H9 (cell line): ENCODE results near the gene OXA1L. TPM values are rescaled to one million over a fixed set of nuclear protein-coding genes. Genes with fewer than 3 reads are reported as not detected.
"Not testable (repeated sequence)": the region's sequence is repeated elsewhere in the genome, so short reads cannot be mapped to it uniquely, and the experiment has no call there.

Source experiments
- DNase-seq: peaks from one replicate; pipeline ENCODE4 v3.0.0-alpha.2; 2017
- H2AFZ ChIP-seq: one replicate; pipeline ENCODE4 v1.6.1; 2013; ENCODE audit warnings: mild to moderate bottlenecking, low read length, control low read depth, moderate library complexity
- H2AK5ac ChIP-seq: 2 replicates; pipeline ENCODE4 v1.6.1; 2013; ENCODE audit warnings: low read length, control low read depth, mixed read lengths; ENCODE audit not compliant: insufficient read length
- H2BK120ac ChIP-seq: one replicate; pipeline ENCODE4 v1.6.1; 2013; ENCODE audit warnings: low read depth, mild to moderate bottlenecking, low read length, control low read depth, inconsistent platforms; ENCODE audit not compliant: poor library complexity, severe bottlenecking
- H2BK12ac ChIP-seq: 2 replicates; pipeline ENCODE4 v1.6.1; 2013; ENCODE audit warnings: low read length, control low read depth, mixed read lengths, low read depth; ENCODE audit not compliant: insufficient read length
- H2BK15ac ChIP-seq: 2 replicates; pipeline ENCODE4 v1.6.1; 2013; ENCODE audit warnings: low read depth, low read length, control low read depth
- H2BK20ac ChIP-seq: one replicate; pipeline ENCODE4 v1.6.1; 2013; ENCODE audit warnings: low read depth, mild to moderate bottlenecking, low read length, control low read depth, inconsistent platforms; ENCODE audit not compliant: poor library complexity, severe bottlenecking
- H2BK5ac ChIP-seq: 2 replicates; pipeline ENCODE4 v1.6.1; 2013; ENCODE audit warnings: low read length, control low read depth, mixed read lengths; ENCODE audit not compliant: insufficient read length
- H3K14ac ChIP-seq: 2 replicates; pipeline ENCODE4 v1.6.1; 2013; ENCODE audit warnings: low read length, control low read depth; ENCODE audit not compliant: insufficient read depth
- H3K18ac ChIP-seq: 2 replicates; pipeline ENCODE4 v1.6.1; 2013; ENCODE audit warnings: low read depth, mild to moderate bottlenecking, mixed read lengths, low read length, control low read depth; ENCODE audit not compliant: insufficient read length
- H3K23ac ChIP-seq: 2 replicates; pipeline ENCODE4 v1.6.1; 2013; ENCODE audit warnings: low read length, control low read depth, mixed read lengths, low read depth; ENCODE audit not compliant: insufficient read length
- H3K23me2 ChIP-seq: 2 replicates; pipeline ENCODE4 v1.6.1; 2013; ENCODE audit warnings: low read depth, mild to moderate bottlenecking, mixed read lengths, low read length, control low read depth; ENCODE audit not compliant: insufficient read length, poor library complexity, severe bottlenecking
- H3K27ac ChIP-seq: 2 replicates; pipeline ENCODE4 v1.5.1; 2013; ENCODE audit warnings: low read length, control low read depth, mixed read lengths, low read depth; ENCODE audit not compliant: insufficient read length
- H3K27me3 ChIP-seq: 2 replicates; pipeline ENCODE4 v1.6.1; 2013; ENCODE audit warnings: low read length, control low read depth, inconsistent platforms; ENCODE audit not compliant: insufficient read depth
- H3K4ac ChIP-seq: 2 replicates; pipeline ENCODE4 v1.6.1; 2013; ENCODE audit warnings: low read depth, mild to moderate bottlenecking, control low read depth, inconsistent platforms, low read length, moderate library complexity
- H3K4me1 ChIP-seq: 2 replicates; pipeline ENCODE4 v1.6.1; 2013; ENCODE audit warnings: low read length, control low read depth, inconsistent platforms; ENCODE audit not compliant: insufficient read depth
- H3K4me2 ChIP-seq: 2 replicates; pipeline ENCODE4 v1.6.1; 2013; ENCODE audit warnings: low read length, control low read depth, mixed read lengths; ENCODE audit not compliant: insufficient read length, insufficient read depth
- H3K56ac ChIP-seq: 2 replicates; pipeline ENCODE4 v1.6.1; 2013; ENCODE audit warnings: low read depth, mild to moderate bottlenecking, mixed read lengths, low read length, control low read depth; ENCODE audit not compliant: insufficient read length
- H3K79me1 ChIP-seq: 2 replicates; pipeline ENCODE4 v1.6.1; 2013; ENCODE audit warnings: low read depth, mild to moderate bottlenecking, moderate library complexity, low read length, control low read depth, inconsistent platforms; ENCODE audit not compliant: insufficient read depth, poor library complexity, severe bottlenecking
- H3K79me2 ChIP-seq: 2 replicates; pipeline ENCODE4 v1.6.1; 2013; ENCODE audit warnings: low read length, control low read depth, inconsistent platforms; ENCODE audit not compliant: insufficient read depth
- H3K9ac ChIP-seq: 2 replicates; pipeline ENCODE4 v1.6.1; 2013; ENCODE audit warnings: low read length, control low read depth, mixed read lengths; ENCODE audit not compliant: insufficient read length; ENCODE audit errors: extremely low read depth
- H3K9me3 ChIP-seq: one replicate; pipeline ENCODE4 v1.6.1; 2013; ENCODE audit warnings: low read depth, low read length, inconsistent platforms; ENCODE audit not compliant: control insufficient read depth
- H3T11ph ChIP-seq: one replicate; pipeline ENCODE4 v1.6.1; 2013; ENCODE audit warnings: mild to moderate bottlenecking, low read length, control low read depth, inconsistent platforms
- H4K20me1 ChIP-seq: one replicate; pipeline ENCODE4 v1.6.1; 2013; ENCODE audit not compliant: control insufficient read depth, insufficient read length, insufficient read depth
- H4K5ac ChIP-seq: 2 replicates; pipeline ENCODE4 v1.6.1; 2013; ENCODE audit warnings: low read depth, mild to moderate bottlenecking, mixed read lengths, low read length, control low read depth; ENCODE audit not compliant: insufficient read length
- H4K8ac ChIP-seq: replicated peaks from 2 replicates; pipeline ENCODE4 v1.6.1; 2013; ENCODE audit warnings: low read length, control low read depth, mixed read lengths, low read depth; ENCODE audit not compliant: insufficient read length
- H4K91ac ChIP-seq: 2 replicates; pipeline ENCODE4 v1.6.1; 2013; ENCODE audit warnings: low read depth, mild to moderate bottlenecking, moderate library complexity, mixed read lengths, low read length, control low read depth; ENCODE audit not compliant: insufficient read length
- H3K27ac Mint-ChIP-seq, 3 experiments: 2 replicates in 2 of 3; 3 replicates in 1 of 3; pipeline ENCODE4 v1.8.0; 2020 to 2021; ENCODE audit warnings: mixed read lengths in 3 of 3, mild to moderate bottlenecking in 1 of 3, moderate library complexity in 1 of 3
- H3K27me3 Mint-ChIP-seq: 2 replicates; pipeline ENCODE4 v1.8.0; 2021; ENCODE audit warnings: low read depth, mild to moderate bottlenecking, moderate library complexity, mixed read lengths
- H3K36me3 Mint-ChIP-seq, 3 experiments: 2 replicates in 2 of 3; 3 replicates in 1 of 3; pipeline ENCODE4 v1.8.0; 2020 to 2021; ENCODE audit warnings: low read depth in 3 of 3, mixed read lengths in 3 of 3; ENCODE audit not compliant: insufficient read depth in 1 of 3
- H3K4me1 Mint-ChIP-seq, 2 experiments: 2 replicates each; pipeline ENCODE4 v1.8.0; 2020; ENCODE audit warnings: mixed read lengths in 2 of 2
- H3K4me3 Mint-ChIP-seq, 2 experiments: 2 replicates in 1 of 2; 3 replicates in 1 of 2; pipeline ENCODE4 v1.8.0; 2020 to 2021; ENCODE audit warnings: mild to moderate bottlenecking in 2 of 2, mixed read lengths in 2 of 2, moderate library complexity in 1 of 2
- H3K9me3 Mint-ChIP-seq, 2 experiments: 2 replicates in 1 of 2; 3 replicates in 1 of 2; pipeline ENCODE4 v1.8.0; 2020; ENCODE audit warnings: mild to moderate bottlenecking in 2 of 2, mixed read lengths in 2 of 2, moderate library complexity in 1 of 2
- WGBS: extraction: QIAGEN DNeasy Blood & Tissue Kit; methylation state at CpG from one replicate; pipeline ENCODE4 v1.1.7; 2013; ENCODE audit warnings: missing lambda C conversion rate, low lambda C conversion rate, mixed read lengths; ENCODE audit not compliant: insufficient read length; ENCODE audit errors: extremely low coverage; 5-methylcytosine and 5-hydroxymethylcytosine counted together
- total RNA-seq: library from RNA; stranded (reverse); gene quantifications from 2 replicates; pipeline ENCODE4 v1.2.1, GENCODE V29; 2021
- TF ChIP-seq, protein P1 (sequence below): fragments of 200-600 bp; sonication (generic); conservative IDR thresholded peaks from 3 replicates; pipeline ENCODE4 v1.8.0; 2021; ENCODE audit warnings: antibody characterized with exemption, mild to moderate bottlenecking

The OXA1L gene
- total RNA-seq, 1 experiment from 2014 or later: 128 TPM

DNA sequence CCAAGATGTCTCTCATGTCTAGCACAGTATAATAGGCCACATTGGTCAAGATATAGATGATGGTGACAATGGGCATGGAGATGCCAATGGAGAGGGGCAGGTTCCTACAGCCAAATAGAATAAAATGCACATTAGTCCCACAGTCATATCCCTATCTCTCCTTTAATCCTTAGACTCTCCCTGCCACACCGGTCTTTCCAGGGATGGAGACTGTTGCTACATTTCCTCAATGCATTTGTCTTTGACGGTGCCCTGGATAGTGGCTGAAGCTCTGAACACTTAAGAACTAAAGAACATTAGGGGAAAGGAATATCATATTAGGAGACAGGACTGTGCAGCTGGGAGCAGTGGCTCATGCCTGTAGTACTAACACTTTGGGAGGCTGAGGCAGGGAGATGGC is 9.7 kb downstream of the OXA1L start:
- H2BK5ac ChIP-seq: no peak overlapping the region
- no peak for DNase-seq

DNA sequence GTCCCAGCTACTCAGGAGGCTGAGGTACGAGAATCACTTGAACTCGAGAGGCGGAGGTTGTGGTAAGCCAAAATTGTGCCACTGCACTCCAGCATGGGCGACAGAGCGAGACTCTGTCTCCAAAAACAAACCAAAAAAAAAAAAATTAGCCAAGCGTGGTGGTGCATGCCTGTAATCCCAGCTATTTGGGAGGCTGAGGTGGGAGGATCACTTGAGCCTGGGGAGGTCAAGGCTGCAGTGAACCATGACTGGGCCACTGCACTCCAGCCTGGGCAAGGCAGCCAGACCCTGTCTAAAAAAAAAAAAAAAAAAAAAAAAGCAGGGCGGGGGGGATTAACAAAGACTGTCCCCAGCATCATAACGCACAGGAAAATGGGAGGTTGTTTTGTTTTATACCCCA is 10.4 kb downstream of the OXA1L start:
- H3K27ac Mint-ChIP-seq, H2BK120ac ChIP-seq, DNase-seq, H2AFZ ChIP-seq, H3K4me2 ChIP-seq, H3K14ac ChIP-seq, H3K79me1 ChIP-seq, H2BK12ac ChIP-seq, H3T11ph ChIP-seq, H3K56ac ChIP-seq, H3K18ac ChIP-seq, H4K20me1 ChIP-seq, H3K23me2 ChIP-seq, H3K9ac ChIP-seq, H3K27ac ChIP-seq, H3K4me3 Mint-ChIP-seq, H3K9me3 ChIP-seq, H3K27me3 ChIP-seq, H3K27me3 Mint-ChIP-seq, H4K91ac ChIP-seq, H2BK15ac ChIP-seq, H4K8ac ChIP-seq, H3K79me2 ChIP-seq, H3K4me1 ChIP-seq, H3K4ac ChIP-seq, H2BK5ac ChIP-seq, H2AK5ac ChIP-seq, H3K23ac ChIP-seq, H3K9me3 Mint-ChIP-seq, H4K5ac ChIP-seq, H2BK20ac ChIP-seq: not testable (repeated sequence)
- WGBS: no CpG with 5 or more reads among the region's 8 CpGs
- Mint-ChIP-seq H3K36me3 (peaks cover 1 to 16% (median 2%) of the 10 kb centered on the region in 3 experiments; a peak in 6 of 7 replicates), H3K4me1 (peaks cover 8 to 11% of the 10 kb centered on the region in 2 experiments)

More for the DNA sequence above, 9.7 kb downstream of the OXA1L start:
- no peaks in the 10 kb centered on the region for H3K79me2 ChIP-seq
- no peaks in the 10 kb centered on the region for H3K9me3 ChIP-seq
- H3K9me3 Mint-ChIP-seq: no peaks in the 10 kb centered on the region
- H3K4me3 Mint-ChIP-seq: no peak overlapping the region
- H3K56ac ChIP-seq: no peak overlapping the region
- H4K5ac ChIP-seq: no peak overlapping the region
- no peak overlapping the region for H2AFZ ChIP-seq
- H3K36me3 Mint-ChIP-seq: peaks cover 8 to 22% (median 9%) of the 10 kb centered on the region in 3 experiments
- no peaks in the 10 kb centered on the region for H3K79me1 ChIP-seq
- H3K18ac ChIP-seq: no peak overlapping the region
- H2BK12ac ChIP-seq: no peak overlapping the region
- peaks cover 8 to 11% of the 10 kb centered on the region in 2 experiments for H3K4me1 Mint-ChIP-seq
- no peak overlapping the region for H3K23ac ChIP-seq
- no peaks in the 10 kb centered on the region for H3K27me3 Mint-ChIP-seq
- no peak overlapping the region for H3K27ac Mint-ChIP-seq
- H3K27ac ChIP-seq: no peak overlapping the region
- H2AK5ac ChIP-seq: no peak overlapping the region
- no peak overlapping the region for H3T11ph ChIP-seq
- no peak overlapping the region for H3K4me2 ChIP-seq
- no peaks in the 10 kb centered on the region for H3K4me1 ChIP-seq
- no peak overlapping the region for H2BK15ac ChIP-seq
- no peak overlapping the region for H3K9ac ChIP-seq
- H4K8ac ChIP-seq: no peak overlapping the region
- H3K14ac ChIP-seq: no peak overlapping the region
- WGBS: no CpG with 5 or more reads among the region's 2 CpGs
- no peaks in the 10 kb centered on the region for H3K27me3 ChIP-seq
- H2BK20ac ChIP-seq: no peak overlapping the region
- no peaks in the 10 kb centered on the region for H3K23me2 ChIP-seq
- H4K20me1 ChIP-seq: no peaks in the 10 kb centered on the region
- TF ChIP-seq, protein P1, sequence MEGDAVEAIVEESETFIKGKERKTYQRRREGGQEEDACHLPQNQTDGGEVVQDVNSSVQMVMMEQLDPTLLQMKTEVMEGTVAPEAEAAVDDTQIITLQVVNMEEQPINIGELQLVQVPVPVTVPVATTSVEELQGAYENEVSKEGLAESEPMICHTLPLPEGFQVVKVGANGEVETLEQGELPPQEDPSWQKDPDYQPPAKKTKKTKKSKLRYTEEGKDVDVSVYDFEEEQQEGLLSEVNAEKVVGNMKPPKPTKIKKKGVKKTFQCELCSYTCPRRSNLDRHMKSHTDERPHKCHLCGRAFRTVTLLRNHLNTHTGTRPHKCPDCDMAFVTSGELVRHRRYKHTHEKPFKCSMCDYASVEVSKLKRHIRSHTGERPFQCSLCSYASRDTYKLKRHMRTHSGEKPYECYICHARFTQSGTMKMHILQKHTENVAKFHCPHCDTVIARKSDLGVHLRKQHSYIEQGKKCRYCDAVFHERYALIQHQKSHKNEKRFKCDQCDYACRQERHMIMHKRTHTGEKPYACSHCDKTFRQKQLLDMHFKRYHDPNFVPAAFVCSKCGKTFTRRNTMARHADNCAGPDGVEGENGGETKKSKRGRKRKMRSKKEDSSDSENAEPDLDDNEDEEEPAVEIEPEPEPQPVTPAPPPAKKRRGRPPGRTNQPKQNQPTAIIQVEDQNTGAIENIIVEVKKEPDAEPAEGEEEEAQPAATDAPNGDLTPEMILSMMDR: no peak
- no peak overlapping the region for H4K91ac ChIP-seq
- H3K4ac ChIP-seq: no peak overlapping the region
- no peak overlapping the region for H2BK120ac ChIP-seq
